Tibial artery (tissue), 4 donors: ENCODE measurements around the gene PDE6A.
"Not testable (repeated sequence)": the region's sequence is repeated elsewhere in the genome, so short reads cannot be mapped to it uniquely, and the experiment has no call there.

ENCODE experiments used
- DNase-seq, 2 donors: peaks; one replicate each; pipeline ENCODE4 v3.0.0-alpha.2; 2019
- H3K27ac ChIP-seq, 2 donors: fragments of 200-600 bp; sonication (generic) in 1 of 2; 1 replicate in 1 of 2; 2 replicates in 1 of 2; pipeline ENCODE4 v1.5.1; 2018 to 2019; ENCODE audit warnings: mild to moderate bottlenecking in 1 of 2
- H3K27me3 ChIP-seq, 2 donors: fragments of 200-600 bp; sonication (generic) in 1 of 2; one replicate each; pipeline versions ENCODE4 v1.5.1 to v1.6.0; 2016 to 2019
- H3K36me3 ChIP-seq, 3 donors: fragments of 200-600 bp; sonication (generic) in 2 of 3; one replicate each; pipeline ENCODE4 v1.5.1; 2016 to 2019; ENCODE audit warnings: mild to moderate bottlenecking in 2 of 3
- H3K4me1 ChIP-seq, 4 donors: fragments of 200-600 bp; sonication (generic) in 2 of 4; 1 replicate in 3 of 4; 2 replicates in 1 of 4; pipeline ENCODE4 v1.5.1; 2016 to 2019
- H3K4me3 ChIP-seq, 2 donors: fragments of 200-600 bp; sonication (generic) in 1 of 2; 1 replicate in 1 of 2; 2 replicates in 1 of 2; pipeline ENCODE4 v1.5.1; 2018 to 2019; ENCODE audit warnings: mild to moderate bottlenecking in 2 of 2
- H3K9me3 ChIP-seq, 3 donors: fragments of 200-600 bp; sonication (generic) in 1 of 3; one replicate each; pipeline ENCODE4 v1.5.1; 2016 to 2019
- CTCF ChIP-seq, 2 experiments: fragments of 200-600 bp in 1 of 2; fragments of 450-650 bp in 1 of 2; IDR thresholded peaks; one replicate each; pipeline ENCODE4 v1.5.1; 2017 to 2019; ENCODE audit warnings: antibody characterized with exemption in 2 of 2, mild to moderate bottlenecking in 1 of 2, moderate library complexity in 1 of 2
- intact Hi-C: fragments of 100-400 bp; cut with DNase I; formaldehyde crosslinking; loops from one replicate; pipeline ENCODE4 v1.15.0; 2023; ENCODE audit warnings: low total_unique reads

Gene PDE6A

GRCh38 chr5:149887622-149888183 is 56.9 kb downstream of the PDE6A start:
- Histone ChIP-seq H3K27me3 (no peaks in the 10 kb centered on the region), H3K4me1 (peaks cover 0 to 5% (median 4%) of the 10 kb centered on the region in 4 donors), H3K27ac (no peak overlapping the region), H3K9me3 (no peaks in the 10 kb centered on the region), H3K36me3 (no peaks in the 10 kb centered on the region), H3K4me3 (no peak overlapping the region)
- DNase-seq: no peak
- no peak for TF ChIP-seq CTCF (IDR thresholded peaks at IDR 0.05)
- intact Hi-C loops: no loop called here

- no peak for DNase-seq
- Histone ChIP-seq H3K4me3 (no peak overlapping the region), H3K9me3 (no peaks in the 10 kb centered on the region), H3K27ac (no peak overlapping the region), H3K36me3 (no peaks in the 10 kb centered on the region), H3K4me1 (peaks cover 0 to 5% (median 4%) of the 10 kb centered on the region in 4 donors), H3K27me3 (no peaks in the 10 kb centered on the region)
- no peak for TF ChIP-seq CTCF (IDR thresholded peaks at IDR 0.05)
- intact Hi-C loops: no loop called here
Observed at GRCh38 chr5:149886692-149887470, 57.7 kb downstream of the PDE6A start.

GRCh38 chr5:149886060-149886459 is 58.5 kb downstream of the PDE6A start:
- Histone ChIP-seq H3K36me3 (no peaks in the 10 kb centered on the region), H3K4me1 (peaks cover 0 to 5% (median 4%) of the 10 kb centered on the region in 4 donors), H3K27me3 (no peaks in the 10 kb centered on the region), H3K27ac (no peak overlapping the region), H3K4me3 (no peak overlapping the region), H3K9me3 (no peaks in the 10 kb centered on the region)
- TF ChIP-seq CTCF (IDR thresholded peaks at IDR 0.05): no peak
- intact Hi-C loops: no loop called here
- DNase-seq: no peak

GRCh38 chr5:149885513-149885912 is 59.1 kb downstream of the PDE6A start:
- no peak overlapping the region for H3K27ac ChIP-seq
- H3K4me1 ChIP-seq: peaks cover 0 to 5% (median 4%) of the 10 kb centered on the region in 4 donors
- no peak for TF ChIP-seq CTCF (IDR thresholded peaks at IDR 0.05)
- DNase-seq: no peak
- H3K4me3 ChIP-seq: no peak overlapping the region
- intact Hi-C loops: no loop called here
- H3K36me3 ChIP-seq: no peaks in the 10 kb centered on the region
- no peaks in the 10 kb centered on the region for H3K27me3 ChIP-seq
- H3K9me3 ChIP-seq: no peaks in the 10 kb centered on the region

GRCh38 chr5:149883550-149883949 is 61.0 kb downstream of the PDE6A start:
- H3K27ac ChIP-seq: no peak overlapping the region
- intact Hi-C loops: no loop called here
- no peak for TF ChIP-seq CTCF (IDR thresholded peaks at IDR 0.05)
- H3K4me1 ChIP-seq: peaks cover 0 to 5% (median 4%) of the 10 kb centered on the region in 4 donors
- H3K36me3 ChIP-seq: no peaks in the 10 kb centered on the region
- H3K27me3 ChIP-seq: no peaks in the 10 kb centered on the region
- no peaks in the 10 kb centered on the region for H3K9me3 ChIP-seq
- no peak for DNase-seq
- no peak overlapping the region for H3K4me3 ChIP-seq

GRCh38 chr5:149882633-149883032 is 62.0 kb downstream of the PDE6A start:
- H3K4me1 ChIP-seq, DNase-seq, intact Hi-C loops, H3K27ac ChIP-seq, H3K36me3 ChIP-seq, H3K27me3 ChIP-seq, H3K4me3 ChIP-seq, H3K9me3 ChIP-seq: not testable (repeated sequence)
